HG03432 (cell line): ENCODE measurements around the gene CFAP43.
"Not testable (repeated sequence)": the region's sequence is repeated elsewhere in the genome, so short reads cannot be mapped to it uniquely, and the experiment has no call there.

Experiments used
- ATAC-seq: cut with Tn5 transposase; IDR thresholded peaks from one replicate; pipeline ENCODE4 v1.9.1; 2021; ENCODE audit warnings: mild to moderate bottlenecking, moderate library complexity; ENCODE audit not compliant: unreplicated experiment

The CFAP43 gene

GRCh38 chr10:104256335-104256961 lies 24.3 kb upstream of the CFAP43 start:
- ATAC-seq: no peak

- ATAC-seq: peak; percentile 41
Observed at GRCh38 chr10:104255311-104255981, 23.3 kb upstream of the CFAP43 start.

- ATAC-seq: peak; percentile 88
Observed at GRCh38 chr10:104254493-104255310, 22.5 kb upstream of the CFAP43 start, which contains the start of gene GSTO1. Gene GSTO1, plus strand, starts transcription at chr10:104254892. Its CDS starts 37 bp downstream, at chr10:104254929.

- no peak for ATAC-seq
Observed at GRCh38 chr10:104253606-104254410, 21.6 kb upstream of the CFAP43 start.

- ATAC-seq: no peak
Observed at GRCh38 chr10:104253106-104253505, 20.9 kb upstream of the CFAP43 start.

GRCh38 chr10:104252368-104252767 lies 20.2 kb upstream of the CFAP43 start:
- ATAC-seq: no peak

GRCh38 chr10:104251443-104251842 lies 19.3 kb upstream of the CFAP43 start:
- ATAC-seq: no peak

GRCh38 chr10:104250371-104250770 lies 18.2 kb upstream of the CFAP43 start:
- ATAC-seq: no peak

- ATAC-seq: not testable (repeated sequence)
Observed at GRCh38 chr10:104248931-104249330, 16.8 kb upstream of the CFAP43 start.

GRCh38 chr10:104247513-104248146 lies 15.5 kb upstream of the CFAP43 start:
- no peak for ATAC-seq

- ATAC-seq: no peak
Observed at GRCh38 chr10:104246976-104247375, 14.8 kb upstream of the CFAP43 start.

GRCh38 chr10:104245066-104245632 lies 13.0 kb upstream of the CFAP43 start:
- no peak for ATAC-seq

- ATAC-seq: no peak
Observed at GRCh38 chr10:104243512-104243911, 11.3 kb upstream of the CFAP43 start.

GRCh38 chr10:104243009-104243408 lies 10.8 kb upstream of the CFAP43 start:
- not testable (repeated sequence) for ATAC-seq

GRCh38 chr10:104242545-104242944 lies 10.4 kb upstream of the CFAP43 start:
- no peak for ATAC-seq

- ATAC-seq: no peak
Observed at GRCh38 chr10:104240078-104240477, 7.9 kb upstream of the CFAP43 start.

- ATAC-seq: no peak
Observed at GRCh38 chr10:104235801-104236200, 3.6 kb upstream of the CFAP43 start.

GRCh38 chr10:104234934-104235333 lies 2.8 kb upstream of the CFAP43 start:
- ATAC-seq: no peak

GRCh38 chr10:104233817-104234216 lies 1.7 kb upstream of the CFAP43 start:
- no peak for ATAC-seq

- ATAC-seq: no peak
Observed at GRCh38 chr10:104232613-104233102, 494 bp upstream of the CFAP43 start.
